ENCODE results near the gene WNT5B.

The WNT5B gene

GRCh38 chr12:1630133-1630826, 1.2 kb downstream of the WNT5B start:
- no peak for DNase-seq (ENCODE audit: low spot score)

- DNase-seq (ENCODE audit: low spot score): no peak
Measured at GRCh38 chr12:1630827-1631591, 2.0 kb downstream of the WNT5B start.

GRCh38 chr12:1632702-1633101, 3.7 kb downstream of the WNT5B start:
- no peak for DNase-seq (ENCODE audit: low spot score)

GRCh38 chr12:1633459-1633858, 4.4 kb downstream of the WNT5B start:
- no peak for DNase-seq (ENCODE audit: low spot score)

- no peak for DNase-seq (ENCODE audit: low spot score)
Measured at GRCh38 chr12:1634149-1634548, 5.1 kb downstream of the WNT5B start.

- DNase-seq (ENCODE audit: low spot score): peak; percentile 89
Measured at GRCh38 chr12:1634590-1635191, 5.7 kb downstream of the WNT5B start.

- no peak for DNase-seq (ENCODE audit: low spot score)
Measured at GRCh38 chr12:1635301-1636095, 6.5 kb downstream of the WNT5B start.

- no peak for DNase-seq (ENCODE audit: low spot score)
Measured at GRCh38 chr12:1638203-1638602, 9.2 kb downstream of the WNT5B start.

- no peak for DNase-seq (ENCODE audit: low spot score)
Measured at GRCh38 chr12:1639538-1639937, 10.5 kb downstream of the WNT5B start.

GRCh38 chr12:1640328-1641234, 11.6 kb downstream of the WNT5B start:
- no peak for DNase-seq (ENCODE audit: low spot score)

GRCh38 chr12:1642513-1642912, 13.5 kb downstream of the WNT5B start:
- no peak for DNase-seq (ENCODE audit: low spot score)

- DNase-seq (ENCODE audit: low spot score): no peak
Measured at GRCh38 chr12:1643043-1643442, 14.0 kb downstream of the WNT5B start.

GRCh38 chr12:1643905-1644533, 15.0 kb downstream of the WNT5B start:
- DNase-seq (ENCODE audit: low spot score): no peak

GRCh38 chr12:1644534-1645438, 15.8 kb downstream of the WNT5B start:
- DNase-seq (ENCODE audit: low spot score): no peak

GRCh38 chr12:1645819-1646218, 16.8 kb downstream of the WNT5B start:
- no peak for DNase-seq (ENCODE audit: low spot score)

GRCh38 chr12:1646569-1647284, 17.7 kb downstream of the WNT5B start:
- DNase-seq (ENCODE audit: low spot score): no peak

GRCh38 chr12:1647285-1647669, 18.2 kb downstream of the WNT5B start:
- no peak for DNase-seq (ENCODE audit: low spot score)

- DNase-seq (ENCODE audit: low spot score): no peak
Measured at GRCh38 chr12:1650260-1650977, 21.4 kb downstream of the WNT5B start.

GRCh38 chr12:1650978-1651361, 21.9 kb downstream of the WNT5B start:
- DNase-seq (ENCODE audit: low spot score): no peak
